Activated CD4-positive, alpha-beta T cell treated with anti-CD3 and anti-CD28 coated beads, Interleukin-2, amount 10 ng/mL, durations not matched to agents 7 days and 5 days (primary cell): ENCODE data around the gene KCNN4. TPM values are rescaled to one million over a fixed set of nuclear protein-coding genes. Genes with fewer than 3 reads are reported as not detected.
"Not testable (repeated sequence)": the region's sequence is repeated elsewhere in the genome, so short reads cannot be mapped to it uniquely, and the experiment has no call there.

ENCODE experiments used
- CTCF ChIA-PET: fragments of 350-600 bp; sonication (Branson Sonifier 250); formaldehyde crosslinking; loops from one replicate; lab custom pipeline; 2021; ENCODE audit warnings: antibody characterized with exemption; lab: Charles Lee
- POLR2A ChIA-PET: fragments of 350-600 bp; sonication (Branson Sonifier 250); formaldehyde crosslinking; loops from one replicate; lab custom pipeline; 2021; ENCODE audit warnings: antibody characterized with exemption; lab: Charles Lee
- DNase-seq: peaks from one replicate; pipeline ENCODE4 v3.0.0-alpha.2; 2020
- H3K27ac Mint-ChIP-seq: one replicate; pipeline ENCODE4 v1.8.0; 2021; ENCODE audit warnings: mild to moderate bottlenecking, moderate library complexity, mixed read lengths
- H3K27me3 Mint-ChIP-seq: one replicate; pipeline ENCODE4 v1.8.0; 2021; ENCODE audit warnings: mixed read lengths
- H3K36me3 Mint-ChIP-seq: one replicate; pipeline ENCODE4 v1.8.0; 2021; ENCODE audit warnings: low read depth, mixed read lengths
- H3K4me1 Mint-ChIP-seq: one replicate; pipeline ENCODE4 v1.8.0; 2021; ENCODE audit warnings: mixed read lengths
- H3K4me3 Mint-ChIP-seq: one replicate; pipeline ENCODE4 v1.8.0; 2021; ENCODE audit warnings: mild to moderate bottlenecking, moderate library complexity, mixed read lengths
- H3K9me3 Mint-ChIP-seq: one replicate; pipeline ENCODE4 v1.8.0; 2021; ENCODE audit warnings: mixed read lengths
- total RNA-seq, 2 experiments: library from RNA; stranded (reverse); gene quantifications; one replicate each; pipeline ENCODE4 v1.2.3, GENCODE V29; 2021

KCNN4 gene
- total RNA-seq, 2 experiments from 2014 or later, result 31.9 to 34.5 TPM

- Mint-ChIP-seq H3K4me1 (peaks cover 70% of the 10 kb centered on the region), H3K9me3 (no peaks in the 10 kb centered on the region), H3K27ac (peak overlapping the region; percentile 91), H3K4me3 (peak overlapping the region; percentile 79), H3K36me3 (peaks cover 10% of the 10 kb centered on the region), H3K27me3 (no peaks in the 10 kb centered on the region)
- POLR2A ChIA-PET, result interaction anchor here (1.4 to 1.5 kb wide), 2 partner anchors 21 to 23 kb away, joined by 3 to 4 read pairs; no protein-coding TSS in a partner anchor
- DNase-seq, result no peak
- CTCF ChIA-PET, result interaction anchor here (1.1 to 9.1 kb wide), 2 partner anchors 11 to 74 kb away, joined by 4 to 88 read pairs; no protein-coding TSS in a partner anchor
These were observed 2.1 kb downstream of the KCNN4 start for GRCh38 chr19:43778651-43779050.

- POLR2A ChIA-PET, result interaction anchor here (1.4 to 1.5 kb wide), 2 partner anchors 20 to 21 kb away, joined by 3 to 4 read pairs; no protein-coding TSS in a partner anchor
- CTCF ChIA-PET, result interaction anchor here (0.6 to 9.1 kb wide), 6 partner anchors 10 to 1081 kb away, joined by 3 to 88 read pairs (median 4); no protein-coding TSS in a partner anchor
- H3K4me1 Mint-ChIP-seq, result peaks cover 60% of the 10 kb centered on the region
- H3K9me3 Mint-ChIP-seq, result no peaks in the 10 kb centered on the region
- H3K27me3 Mint-ChIP-seq, result no peaks in the 10 kb centered on the region
- H3K36me3 Mint-ChIP-seq, result peaks cover 18% of the 10 kb centered on the region
- peak; percentile 45 for DNase-seq
- H3K27ac Mint-ChIP-seq, result peak overlapping the region; percentile 91
- H3K4me3 Mint-ChIP-seq, result peak overlapping the region; percentile 79
These were observed 3.5 kb downstream of the KCNN4 start for GRCh38 chr19:43777163-43777695.

- no peaks in the 10 kb centered on the region for H3K9me3 Mint-ChIP-seq
- DNase-seq, result no peak
- no peaks in the 10 kb centered on the region for H3K27me3 Mint-ChIP-seq
- CTCF ChIA-PET, result interaction anchor here (0.6 to 9.1 kb wide), 7 partner anchors 9 to 247 kb away, joined by 3 to 88 read pairs (median 3); no protein-coding TSS in a partner anchor
- H3K36me3 Mint-ChIP-seq, result peaks cover 20% of the 10 kb centered on the region
- POLR2A ChIA-PET, result interaction anchor here (0.6 kb wide), 1 partner anchor 11 kb away, joined by 5 read pairs; no protein-coding TSS in a partner anchor
- peak overlapping the region; percentile 17 for H3K4me3 Mint-ChIP-seq
- peaks cover 50% of the 10 kb centered on the region for H3K4me1 Mint-ChIP-seq
- H3K27ac Mint-ChIP-seq, result peak overlapping the region; percentile 61
These were observed 4.5 kb downstream of the KCNN4 start for GRCh38 chr19:43776286-43776685.

- Mint-ChIP-seq H3K36me3 (peaks cover 28% of the 10 kb centered on the region), H3K4me1 (peaks cover 44% of the 10 kb centered on the region), H3K27ac (no peak overlapping the region), H3K9me3 (no peaks in the 10 kb centered on the region), H3K27me3 (no peaks in the 10 kb centered on the region), H3K4me3 (peak overlapping the region; percentile 3)
- POLR2A ChIA-PET, result no interaction called here
- no peak for DNase-seq
- CTCF ChIA-PET, result interaction anchor here (0.7 to 9.1 kb wide), 5 partner anchors 8 to 21 kb away, joined by 3 to 88 read pairs (median 3); no protein-coding TSS in a partner anchor
These were observed 5.4 kb downstream of the KCNN4 start for GRCh38 chr19:43775299-43775890.

GRCh38 chr19:43774940-43775258 lies 5.9 kb downstream of the KCNN4 start:
- H3K9me3 Mint-ChIP-seq, DNase-seq, POLR2A ChIA-PET, H3K27me3 Mint-ChIP-seq, H3K4me3 Mint-ChIP-seq, H3K27ac Mint-ChIP-seq: not testable (repeated sequence)
- CTCF ChIA-PET, result interaction anchor here (1.0 to 9.1 kb wide), 2 partner anchors 7 to 13 kb away, joined by 3 to 88 read pairs; no protein-coding TSS in a partner anchor
- Mint-ChIP-seq H3K4me1 (peaks cover 41% of the 10 kb centered on the region), H3K36me3 (peaks cover 28% of the 10 kb centered on the region)

- H3K27ac Mint-ChIP-seq, result no peak overlapping the region
- no peaks in the 10 kb centered on the region for H3K27me3 Mint-ChIP-seq
- POLR2A ChIA-PET, result no interaction called here
- H3K4me3 Mint-ChIP-seq, result no peak overlapping the region
- no peak for DNase-seq
- CTCF ChIA-PET, result interaction anchor here (9.1 kb wide), 1 partner anchor 7 kb away, joined by 88 read pairs; no protein-coding TSS in a partner anchor
- H3K9me3 Mint-ChIP-seq, result no peaks in the 10 kb centered on the region
- H3K4me1 Mint-ChIP-seq, result peaks cover 35% of the 10 kb centered on the region
- peaks cover 30% of the 10 kb centered on the region for H3K36me3 Mint-ChIP-seq
These were observed 6.5 kb downstream of the KCNN4 start for GRCh38 chr19:43774103-43774939.

GRCh38 chr19:43773725-43774102 lies 7.1 kb downstream of the KCNN4 start:
- no peaks in the 10 kb centered on the region for H3K9me3 Mint-ChIP-seq
- ChIA-PET POLR2A (no interaction called here), CTCF (interaction anchor here (0.6 to 9.1 kb wide), 2 partner anchors 6 to 169 kb away, joined by 4 to 88 read pairs; no protein-coding TSS in a partner anchor)
- peaks cover 36% of the 10 kb centered on the region for H3K36me3 Mint-ChIP-seq
- H3K4me3 Mint-ChIP-seq, result no peak overlapping the region
- no peak overlapping the region for H3K27ac Mint-ChIP-seq
- peaks cover 37% of the 10 kb centered on the region for H3K4me1 Mint-ChIP-seq
- DNase-seq, result no peak
- no peaks in the 10 kb centered on the region for H3K27me3 Mint-ChIP-seq

GRCh38 chr19:43769256-43769655 lies 11.5 kb downstream of the KCNN4 start:
- Mint-ChIP-seq H3K36me3 (peaks cover 44% of the 10 kb centered on the region), H3K4me1 (peaks cover 41% of the 10 kb centered on the region), H3K4me3 (no peak overlapping the region), H3K27ac (no peak overlapping the region), H3K27me3 (no peaks in the 10 kb centered on the region), H3K9me3 (no peaks in the 10 kb centered on the region)
- POLR2A ChIA-PET, result no interaction called here
- no peak for DNase-seq
- CTCF ChIA-PET, result interaction anchor here (0.6 to 7.4 kb wide), 4 partner anchors 9 to 175 kb away, joined by 3 to 88 read pairs (median 42); partner anchors contain the start of genes KCNN4 and SMG9

GRCh38 chr19:43768273-43769050 lies 12.3 kb downstream of the KCNN4 start:
- Mint-ChIP-seq H3K9me3 (no peaks in the 10 kb centered on the region), H3K36me3 (peaks cover 44% of the 10 kb centered on the region), H3K4me3 (no peak overlapping the region), H3K27me3 (no peaks in the 10 kb centered on the region), H3K27ac (no peak overlapping the region), H3K4me1 (peaks cover 45% of the 10 kb centered on the region)
- CTCF ChIA-PET, result interaction anchor here (0.6 to 7.4 kb wide), 4 partner anchors 10 to 321 kb away, joined by 3 to 88 read pairs (median 42); partner anchors contain the start of genes KCNN4 and SMG9
- DNase-seq, result no peak
- POLR2A ChIA-PET, result no interaction called here

GRCh38 chr19:43767818-43768217 lies 13.0 kb downstream of the KCNN4 start:
- Mint-ChIP-seq H3K4me3 (no peak overlapping the region), H3K4me1 (peaks cover 52% of the 10 kb centered on the region), H3K27ac (no peak overlapping the region), H3K36me3 (peaks cover 39% of the 10 kb centered on the region), H3K27me3 (no peaks in the 10 kb centered on the region), H3K9me3 (no peaks in the 10 kb centered on the region)
- ChIA-PET POLR2A (no interaction called here), CTCF (interaction anchor here (0.6 to 7.4 kb wide), 4 partner anchors 10 to 321 kb away, joined by 3 to 88 read pairs (median 42); partner anchors contain the start of genes KCNN4 and SMG9)
- DNase-seq, result no peak

GRCh38 chr19:43767316-43767715 lies 13.5 kb downstream of the KCNN4 start:
- Mint-ChIP-seq H3K27ac (peak overlapping the region; percentile 86), H3K36me3 (peaks cover 38% of the 10 kb centered on the region), H3K27me3 (no peaks in the 10 kb centered on the region), H3K4me1 (peaks cover 56% of the 10 kb centered on the region), H3K9me3 (no peaks in the 10 kb centered on the region), H3K4me3 (no peak overlapping the region)
- POLR2A ChIA-PET, result no interaction called here
- DNase-seq, result no peak
- CTCF ChIA-PET, result interaction anchor here (1.3 to 7.4 kb wide), 5 partner anchors 11 to 320 kb away, joined by 3 to 88 read pairs (median 6); partner anchors contain the start of genes KCNN4 and SMG9
